HG02981 (cell line): Measurements from ENCODE around the gene GARS1.

ENCODE experiments used
- ATAC-seq: cut with Tn5 transposase; IDR thresholded peaks from one replicate; pipeline ENCODE4 v1.9.1; 2021; ENCODE audit warnings: mild to moderate bottlenecking, moderate library complexity; ENCODE audit not compliant: unreplicated experiment

Gene GARS1, protein sequence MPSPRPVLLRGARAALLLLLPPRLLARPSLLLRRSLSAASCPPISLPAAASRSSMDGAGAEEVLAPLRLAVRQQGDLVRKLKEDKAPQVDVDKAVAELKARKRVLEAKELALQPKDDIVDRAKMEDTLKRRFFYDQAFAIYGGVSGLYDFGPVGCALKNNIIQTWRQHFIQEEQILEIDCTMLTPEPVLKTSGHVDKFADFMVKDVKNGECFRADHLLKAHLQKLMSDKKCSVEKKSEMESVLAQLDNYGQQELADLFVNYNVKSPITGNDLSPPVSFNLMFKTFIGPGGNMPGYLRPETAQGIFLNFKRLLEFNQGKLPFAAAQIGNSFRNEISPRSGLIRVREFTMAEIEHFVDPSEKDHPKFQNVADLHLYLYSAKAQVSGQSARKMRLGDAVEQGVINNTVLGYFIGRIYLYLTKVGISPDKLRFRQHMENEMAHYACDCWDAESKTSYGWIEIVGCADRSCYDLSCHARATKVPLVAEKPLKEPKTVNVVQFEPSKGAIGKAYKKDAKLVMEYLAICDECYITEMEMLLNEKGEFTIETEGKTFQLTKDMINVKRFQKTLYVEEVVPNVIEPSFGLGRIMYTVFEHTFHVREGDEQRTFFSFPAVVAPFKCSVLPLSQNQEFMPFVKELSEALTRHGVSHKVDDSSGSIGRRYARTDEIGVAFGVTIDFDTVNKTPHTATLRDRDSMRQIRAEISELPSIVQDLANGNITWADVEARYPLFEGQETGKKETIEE

DNA sequence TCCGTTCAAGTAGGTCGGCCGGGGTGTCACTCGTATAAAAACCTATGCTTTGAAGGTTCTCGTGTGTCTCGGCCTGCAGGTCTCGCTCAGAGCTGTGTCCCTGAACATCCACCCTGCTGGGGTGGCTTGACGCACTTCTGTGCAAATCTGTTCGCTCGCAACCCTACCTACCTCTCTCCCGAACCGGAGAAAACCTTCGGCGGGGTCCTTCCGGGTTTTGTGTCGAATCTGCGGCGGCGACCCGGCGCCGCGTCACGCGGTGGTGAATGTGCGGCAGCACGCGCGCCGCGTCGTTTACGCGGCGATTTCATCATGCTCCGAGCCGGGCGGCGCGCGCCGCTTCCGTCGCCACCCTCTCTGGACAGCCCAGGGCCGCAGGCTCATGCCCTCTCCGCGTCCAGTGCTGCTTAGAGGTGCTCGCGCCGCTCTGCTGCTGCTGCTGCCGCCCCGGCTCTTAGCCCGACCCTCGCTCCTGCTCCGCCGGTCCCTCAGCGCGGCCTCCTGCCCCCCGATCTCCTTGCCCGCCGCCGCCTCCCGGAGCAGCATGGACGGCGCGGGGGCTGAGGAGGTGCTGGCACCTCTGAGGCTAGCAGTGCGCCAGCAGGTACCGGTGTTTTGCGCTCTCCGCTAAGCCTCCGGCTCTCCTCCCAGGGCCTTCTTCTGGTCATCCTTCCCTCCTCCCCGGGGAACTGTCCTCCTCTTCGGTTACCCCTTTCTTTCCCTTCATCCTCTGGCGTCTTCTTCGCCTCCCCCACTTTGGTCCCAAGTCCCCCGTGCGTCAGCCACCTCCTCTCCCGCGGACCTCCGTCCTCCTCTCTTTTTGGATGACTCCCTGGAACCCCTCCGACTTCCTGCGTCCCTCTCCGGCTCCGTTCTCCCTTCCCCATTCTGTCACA, at the start of gene GARS1:
Gene GARS1, plus strand, starts transcription at position 339 of the 896 bp plus-strand sequence. Its CDS starts 44 bp downstream, at position 383.
- peak; percentile 89 for ATAC-seq

DNA sequence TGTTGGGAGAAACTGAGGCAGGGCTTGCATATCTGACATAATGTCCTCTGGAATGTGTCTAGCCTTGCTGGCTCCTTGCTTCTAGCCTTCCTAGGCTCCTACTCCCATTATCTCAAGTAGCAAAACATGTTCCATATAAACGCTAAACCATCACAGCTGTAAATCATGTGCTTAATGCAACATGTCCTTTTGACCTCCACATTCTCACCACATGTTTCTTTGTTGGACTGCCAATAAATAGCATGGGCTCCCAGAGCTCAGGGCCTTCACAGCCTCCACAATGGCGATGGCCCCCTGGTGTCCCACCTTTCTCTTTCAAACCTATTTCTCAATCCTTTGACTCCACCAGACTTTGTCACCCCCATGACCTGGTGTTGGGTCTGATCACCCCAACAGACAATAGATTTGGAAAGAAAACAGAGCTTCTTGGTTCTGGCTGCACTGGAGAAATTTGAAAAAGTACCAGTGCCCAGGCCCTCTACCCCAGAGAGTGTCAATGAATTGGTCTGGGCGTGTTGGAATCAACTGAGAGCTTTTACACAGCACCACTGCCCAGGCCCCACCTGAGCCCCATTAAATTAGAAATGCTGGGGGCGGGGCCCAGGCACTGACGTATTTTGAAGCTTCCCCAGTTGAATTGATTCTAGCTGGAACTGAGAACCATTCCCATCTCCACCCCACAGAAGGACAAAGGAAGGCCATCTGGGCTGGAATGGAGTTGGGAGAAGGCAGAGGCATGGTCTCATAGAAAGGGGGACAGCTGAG, 48.7 kb upstream of the GARS1 start:
- ATAC-seq: no peak

DNA sequence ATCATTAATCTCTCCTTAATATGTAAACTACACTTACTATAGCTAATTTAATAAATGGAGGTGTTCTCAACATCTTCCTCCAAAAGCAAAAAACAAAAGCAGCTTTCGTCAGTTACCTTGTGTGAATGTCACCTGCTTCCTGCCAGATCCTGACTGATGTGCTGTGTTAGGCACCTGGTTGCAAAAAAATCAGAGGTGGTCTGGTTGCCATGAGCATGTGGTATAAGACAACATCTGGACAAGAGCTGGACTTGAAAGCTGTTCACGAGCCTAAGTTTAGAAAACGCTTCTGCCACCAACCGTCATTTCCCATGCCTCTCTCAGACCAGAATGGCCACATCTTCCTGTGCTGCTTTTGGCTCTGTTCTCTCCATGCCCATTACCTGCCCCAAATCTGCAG, 48.1 kb upstream of the GARS1 start:
- no peak for ATAC-seq

DNA sequence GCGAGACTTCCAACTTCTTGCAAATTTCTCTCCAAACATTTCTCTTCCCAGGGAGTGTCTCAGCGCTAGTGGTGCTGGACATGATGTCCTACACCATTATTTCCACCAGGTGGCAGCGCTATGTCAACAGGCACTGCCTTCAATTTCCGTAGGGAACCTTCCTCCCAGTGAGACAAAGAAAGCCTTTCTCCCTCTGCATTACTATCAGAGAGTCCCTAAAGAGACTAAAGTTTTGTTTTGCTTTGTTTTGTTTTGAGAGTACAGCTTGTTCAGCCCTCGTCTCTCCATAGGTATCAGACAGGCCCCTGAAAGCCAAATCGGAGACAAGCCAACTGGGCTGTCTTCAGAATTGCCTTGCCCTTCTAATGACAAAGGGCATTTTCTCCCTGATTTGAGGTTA, 45.8 kb upstream of the GARS1 start:
- ATAC-seq: no peak

DNA sequence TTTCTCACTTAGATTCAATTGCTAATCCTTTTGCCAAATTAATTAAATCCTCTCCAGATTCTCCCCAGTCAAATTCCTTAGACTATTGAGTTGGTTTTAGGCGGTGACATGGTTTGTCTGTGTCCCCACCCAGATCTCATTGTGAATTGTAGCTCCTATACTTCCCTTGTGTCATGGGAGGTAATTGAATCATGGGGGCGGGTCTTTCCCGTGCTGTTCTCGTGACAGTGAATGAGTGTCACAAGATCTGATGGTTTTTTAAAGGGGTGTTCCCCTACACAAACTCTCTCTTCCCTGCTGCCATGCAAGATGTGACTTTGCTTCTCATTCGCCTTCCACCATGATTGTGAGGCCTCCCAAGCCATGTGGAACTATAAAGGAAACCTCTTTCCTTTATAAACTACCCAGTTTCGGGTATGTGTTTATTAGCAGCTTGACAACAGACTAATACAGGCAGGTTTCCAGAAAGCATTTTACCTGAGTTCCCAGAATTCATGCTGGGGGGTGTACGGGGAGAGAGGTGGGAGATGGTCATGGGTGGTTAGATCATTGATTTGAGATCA, 44.7 kb upstream of the GARS1 start:
- no peak for ATAC-seq

DNA sequence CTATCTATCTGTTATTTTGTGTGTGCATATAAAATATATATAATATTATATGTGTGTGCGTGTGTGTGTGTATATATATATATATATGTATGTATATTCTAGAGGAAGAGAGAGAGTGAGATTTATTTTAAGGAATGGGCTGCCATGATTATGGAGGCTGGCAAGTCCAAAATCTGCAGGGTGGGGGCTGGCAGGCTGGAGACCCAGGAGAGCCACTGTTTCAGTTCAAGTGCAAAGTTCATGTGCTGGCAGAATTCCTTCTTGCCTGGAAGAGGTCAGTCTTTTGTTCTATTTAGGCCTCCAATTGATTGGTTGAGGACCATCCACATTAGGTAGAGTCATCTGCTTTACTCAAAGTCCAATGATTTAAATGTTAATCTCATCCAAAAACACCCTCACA, 42.3 kb upstream of the GARS1 start:
- no peak for ATAC-seq

DNA sequence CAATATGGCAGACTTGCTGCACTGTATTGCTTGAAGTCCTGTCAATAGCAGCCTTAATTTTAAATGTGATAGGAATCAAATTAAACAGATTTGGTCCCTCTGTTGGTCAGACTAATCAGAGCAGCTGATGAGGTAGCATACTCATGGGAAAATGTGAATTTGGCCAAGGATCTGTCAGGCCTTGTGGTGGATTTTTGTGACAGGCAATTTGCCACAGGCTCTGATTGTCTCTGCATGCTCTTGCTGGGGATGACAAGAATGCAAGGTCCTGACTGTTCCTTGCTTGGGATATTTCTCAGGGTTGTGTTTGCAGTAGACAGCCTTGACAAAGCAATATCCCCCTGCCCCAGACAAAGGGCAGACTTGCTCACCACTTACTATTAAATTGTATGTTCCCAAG, 41.5 kb upstream of the GARS1 start:
- no peak for ATAC-seq

DNA sequence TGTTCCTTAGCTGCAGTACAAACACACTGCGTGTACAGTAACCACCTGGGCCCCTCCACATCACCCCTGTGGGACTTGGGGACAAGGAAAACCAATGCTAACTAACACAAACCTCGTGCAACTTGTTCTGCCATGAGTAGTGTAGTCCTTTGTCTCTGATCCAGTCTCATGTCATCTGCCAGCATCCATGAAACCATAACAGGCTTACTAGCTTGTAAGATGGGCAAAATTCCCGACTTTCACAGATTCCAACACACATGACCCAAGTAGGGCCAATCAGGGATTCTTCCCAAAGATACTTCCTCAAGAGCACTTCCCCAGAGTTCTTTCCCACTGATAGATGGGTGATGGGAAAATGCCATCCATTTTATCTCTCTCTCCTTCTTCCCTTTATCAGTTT, 41.1 kb upstream of the GARS1 start:
- ATAC-seq: no peak

DNA sequence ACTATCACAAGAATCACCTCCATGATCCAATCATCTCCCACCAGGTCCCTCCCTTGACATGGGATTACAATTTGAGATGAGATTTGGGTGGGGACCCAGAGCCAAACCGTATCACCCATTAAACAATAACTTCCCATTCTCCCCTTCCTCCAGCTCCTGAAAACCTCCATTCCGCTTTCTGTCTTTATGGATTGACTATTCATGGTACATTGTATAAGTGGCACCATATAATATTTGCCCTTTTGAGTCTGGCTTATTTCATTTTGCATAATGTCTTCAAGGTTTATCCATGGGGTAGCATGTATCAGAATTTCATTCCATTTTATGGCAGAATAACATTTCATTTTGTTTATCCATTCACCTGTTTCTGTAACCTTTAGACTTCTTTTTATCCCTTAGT, 39.2 kb upstream of the GARS1 start:
- no peak for ATAC-seq

DNA sequence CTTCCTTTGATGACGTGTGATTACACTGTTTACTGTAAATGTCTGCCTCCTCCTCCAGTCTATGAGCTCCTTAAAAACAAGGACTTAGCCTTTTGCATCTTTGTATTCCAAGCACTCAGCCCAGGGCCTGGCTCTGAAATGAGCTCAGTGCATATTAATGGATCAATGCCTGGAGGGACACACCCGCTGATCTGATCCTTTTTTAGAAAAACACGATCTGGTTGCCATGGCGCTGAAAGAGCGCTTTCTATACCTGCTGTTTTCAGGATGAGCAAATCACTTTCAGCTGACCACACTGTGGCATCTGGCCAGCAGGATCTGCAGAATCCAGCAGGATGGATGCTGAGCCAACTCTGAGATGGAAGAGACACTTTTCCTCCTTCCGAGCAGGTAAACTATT, 37.8 kb upstream of the GARS1 start:
- ATAC-seq: no peak

DNA sequence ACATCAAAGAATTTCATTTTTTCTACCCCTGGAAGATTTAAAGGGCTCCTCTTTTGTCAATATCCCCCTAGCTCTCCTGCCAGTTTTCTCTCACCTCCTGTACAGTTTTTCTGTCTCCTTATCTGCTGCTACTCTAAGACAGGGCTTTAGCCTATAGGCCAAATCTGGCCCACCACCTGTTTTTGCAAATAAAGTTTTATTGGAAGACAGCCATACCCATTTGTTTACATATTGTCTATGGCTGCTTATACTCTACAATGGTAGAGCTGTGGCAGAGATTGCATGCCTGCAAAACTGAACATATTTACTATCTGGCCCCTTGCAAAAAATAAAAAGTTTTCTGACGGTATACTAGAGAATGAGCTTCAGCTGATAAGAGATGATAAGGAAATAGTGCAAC, 37.4 kb upstream of the GARS1 start:
- no peak for ATAC-seq

DNA sequence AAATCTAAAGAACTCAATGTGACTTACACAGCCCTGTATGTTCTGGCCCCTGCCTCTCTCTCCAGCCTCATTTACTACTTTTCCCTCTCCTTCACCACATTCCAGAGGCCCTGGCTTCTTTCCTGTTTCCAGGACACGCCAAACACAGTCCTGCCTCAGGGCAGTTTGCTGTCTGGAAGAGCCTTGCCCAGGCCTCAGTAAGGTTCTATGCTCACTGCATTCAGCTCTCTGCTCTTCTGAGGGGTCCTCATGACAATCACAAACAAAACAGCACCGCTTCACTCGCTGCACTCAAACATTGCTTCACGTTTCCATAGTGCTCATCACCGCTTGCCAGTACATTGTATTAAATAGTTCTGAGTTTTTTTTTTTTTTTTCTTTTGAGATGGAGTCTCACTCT, 35.1 kb upstream of the GARS1 start:
- no peak for ATAC-seq

DNA sequence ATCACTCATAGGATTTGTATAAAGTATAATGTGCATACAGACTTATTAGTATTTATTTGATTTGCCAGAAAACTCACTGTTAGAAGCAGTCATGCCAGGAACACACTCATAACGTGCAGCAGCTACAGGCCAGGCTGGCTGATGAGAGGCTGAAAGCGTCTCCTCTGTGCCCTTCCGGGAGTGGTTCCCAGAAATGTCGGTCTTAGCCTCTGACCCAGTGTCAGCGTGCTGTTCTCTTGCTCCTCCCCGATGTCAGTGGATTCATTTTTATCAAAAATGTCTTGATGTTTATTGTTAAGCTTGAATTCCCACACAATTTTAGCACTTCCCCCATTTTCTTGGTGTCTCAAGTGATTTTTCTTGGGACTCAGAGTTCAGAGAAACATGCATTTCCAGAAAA, 33.3 kb upstream of the GARS1 start:
- no peak for ATAC-seq

DNA sequence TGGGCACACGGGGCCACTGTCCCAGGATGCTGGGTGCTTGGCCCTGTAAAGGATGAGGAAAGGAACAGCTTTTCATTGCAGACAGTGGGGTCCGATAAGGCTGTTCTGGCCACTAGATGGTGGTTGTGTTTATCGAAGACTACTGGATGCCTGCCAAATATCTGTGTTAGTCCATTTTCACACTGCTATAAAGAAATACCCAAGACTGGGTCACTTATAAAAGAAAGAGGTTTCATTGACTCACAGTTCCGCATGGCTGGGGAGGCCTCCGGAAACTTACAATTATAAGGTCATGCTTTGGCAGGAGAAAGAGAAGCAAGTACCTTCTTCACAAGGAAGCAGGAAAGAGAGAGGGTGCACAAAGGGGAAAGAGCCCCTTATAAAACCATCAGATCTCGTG, 32.2 kb upstream of the GARS1 start:
- ATAC-seq: no peak

DNA sequence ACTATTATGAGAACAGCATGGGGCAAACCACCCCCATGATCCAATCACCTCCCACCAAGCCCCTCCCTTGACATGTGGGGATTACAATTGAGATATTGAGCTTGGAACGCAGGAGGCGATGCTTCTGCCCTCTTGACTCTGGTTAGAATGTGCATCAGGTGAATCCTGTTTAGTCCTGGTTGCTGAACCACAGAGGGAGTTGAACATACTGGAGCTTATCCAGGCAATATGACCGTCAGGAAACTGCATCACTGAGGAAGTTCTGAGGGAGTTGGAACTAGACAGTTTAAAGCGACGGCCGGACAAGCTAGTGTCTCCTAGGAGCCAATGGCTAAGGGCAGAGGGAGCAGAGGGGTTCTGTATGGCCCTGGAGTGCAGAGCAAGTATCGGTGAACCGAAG, 31.8 kb upstream of the GARS1 start:
- ATAC-seq: no peak

DNA sequence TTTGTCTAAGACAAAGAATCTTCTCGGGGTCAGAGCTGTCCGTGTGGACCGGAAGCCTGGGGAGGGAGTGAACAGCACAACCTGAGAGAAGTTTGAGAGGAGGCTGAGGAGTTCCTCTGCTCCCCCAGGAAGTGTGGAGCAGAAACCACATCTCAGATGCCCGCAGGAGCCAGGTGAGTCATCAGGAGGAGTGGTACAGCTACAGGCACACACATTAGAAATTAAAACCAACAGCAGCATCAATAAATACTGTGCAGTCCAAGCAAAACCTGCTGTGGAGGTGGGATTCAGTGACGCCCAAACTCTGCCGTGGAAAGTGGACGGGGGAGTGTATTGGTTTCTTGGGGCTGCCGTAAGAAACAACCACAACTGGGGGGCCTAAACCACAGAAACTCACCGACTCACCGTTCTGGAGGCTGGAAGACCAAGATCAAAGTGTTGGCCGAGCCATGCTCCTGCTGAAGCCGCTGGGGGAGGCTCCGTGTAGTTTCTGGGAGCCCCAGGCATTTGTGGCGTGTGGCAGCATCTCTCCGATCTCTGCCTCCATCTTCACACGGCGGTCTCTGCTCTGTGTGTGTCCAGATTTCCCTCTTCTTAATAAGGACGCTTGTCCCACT, 31.2 kb upstream of the GARS1 start:
- ATAC-seq: no peak

DNA sequence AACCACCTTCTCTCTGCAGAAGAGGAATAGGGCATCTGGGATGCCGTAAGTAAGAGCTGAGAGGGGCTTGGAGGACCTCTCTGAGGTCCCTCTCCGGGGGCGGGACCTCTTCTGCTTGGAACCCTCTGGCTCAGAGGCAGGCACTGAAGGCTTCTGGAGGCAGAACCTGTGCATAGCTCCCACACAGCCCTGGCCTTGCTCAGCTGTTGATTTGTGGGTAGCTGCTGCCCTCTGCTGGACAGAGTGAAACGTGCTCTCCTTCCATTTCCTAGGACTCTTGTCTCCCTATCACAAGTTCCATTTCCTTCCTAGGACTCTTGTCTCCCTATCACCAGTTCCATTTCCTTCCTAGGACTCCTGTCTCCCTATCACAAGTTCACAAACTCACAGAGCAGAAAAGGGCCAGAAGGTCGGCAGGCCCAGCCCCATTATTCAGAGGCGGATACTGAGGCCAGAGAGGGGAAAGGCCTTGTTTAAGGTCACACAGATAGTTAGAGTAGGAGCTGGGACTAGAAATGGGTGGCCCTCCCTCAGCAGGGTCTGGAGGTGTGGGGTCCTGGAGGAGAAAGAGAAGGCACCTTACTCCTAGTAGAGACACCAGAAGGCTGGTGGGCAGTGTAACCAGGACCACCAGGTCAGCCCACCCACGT, 30.3 kb upstream of the GARS1 start:
- ATAC-seq: peak; percentile 82

DNA sequence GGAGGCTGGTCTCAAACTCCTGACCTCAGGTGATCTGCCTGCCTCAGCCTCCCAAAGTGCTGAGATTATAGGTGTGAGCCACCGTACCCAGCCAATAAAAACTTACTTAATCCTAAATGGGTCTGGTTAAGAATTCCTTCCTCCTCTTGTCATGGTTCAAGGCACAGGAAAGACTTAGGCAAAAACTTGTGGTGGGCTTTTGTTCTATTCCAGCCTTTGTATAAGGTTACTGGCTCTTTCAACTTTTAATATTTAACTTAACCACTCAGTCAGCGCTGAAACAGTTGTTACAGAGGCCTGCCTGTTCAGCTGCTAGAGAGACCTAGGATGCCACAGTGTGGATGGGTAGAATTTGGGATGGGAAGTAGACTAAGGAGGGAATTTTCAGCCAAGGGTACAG, 28.1 kb upstream of the GARS1 start:
- no peak for ATAC-seq

DNA sequence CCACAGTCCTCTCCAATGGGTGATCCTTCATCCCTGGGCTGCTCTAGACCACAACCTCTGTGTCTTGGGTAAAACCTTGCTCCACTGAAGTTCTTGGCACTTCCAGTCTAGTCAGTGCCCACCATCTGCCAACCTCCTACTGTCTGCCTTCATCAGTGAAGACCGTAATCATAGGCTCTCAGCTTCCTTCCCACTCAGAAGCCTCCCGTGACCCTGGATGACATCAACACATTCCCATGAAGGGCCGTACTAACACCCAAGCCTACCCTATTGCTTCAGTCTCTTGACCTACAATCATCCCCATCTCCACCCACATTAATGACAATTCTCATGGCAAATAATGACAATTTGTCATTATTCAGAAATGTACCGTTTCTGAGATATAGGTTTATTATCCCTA, 27.6 kb upstream of the GARS1 start:
- ATAC-seq: no peak
